NCI-H1694 treated with DMSO at 0.1 percent for 48 hours (cell line): Measurements from ENCODE around the gene PON2.
"Not testable (repeated sequence)": the region's sequence is repeated elsewhere in the genome, so short reads cannot be mapped to it uniquely, and the experiment has no call there.

Source experiments
- DNase-seq: peaks from one replicate; lab custom pipeline; 2025; lab: John Stamatoyannopoulos, UW

Gene PON2

DNA sequence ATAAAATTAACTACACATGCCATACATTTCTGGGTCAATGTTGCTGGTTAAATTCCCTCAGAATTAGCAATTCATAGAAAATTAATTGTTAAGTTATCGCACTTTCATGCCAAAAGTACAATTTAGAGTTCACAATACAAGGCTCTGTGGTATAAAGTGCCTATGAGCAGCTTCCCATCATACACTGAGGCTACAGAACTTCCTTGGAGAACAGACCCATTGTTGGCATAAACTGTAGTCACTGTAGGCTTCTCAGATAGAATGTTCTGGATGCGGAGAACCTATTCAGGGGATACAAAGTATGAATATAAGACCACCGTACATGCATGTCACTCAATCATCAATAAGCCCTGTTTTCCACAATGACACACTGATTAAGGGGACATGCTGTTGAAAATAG is 29.6 kb downstream of the PON2 start:
- DNase-seq = no peak

DNA sequence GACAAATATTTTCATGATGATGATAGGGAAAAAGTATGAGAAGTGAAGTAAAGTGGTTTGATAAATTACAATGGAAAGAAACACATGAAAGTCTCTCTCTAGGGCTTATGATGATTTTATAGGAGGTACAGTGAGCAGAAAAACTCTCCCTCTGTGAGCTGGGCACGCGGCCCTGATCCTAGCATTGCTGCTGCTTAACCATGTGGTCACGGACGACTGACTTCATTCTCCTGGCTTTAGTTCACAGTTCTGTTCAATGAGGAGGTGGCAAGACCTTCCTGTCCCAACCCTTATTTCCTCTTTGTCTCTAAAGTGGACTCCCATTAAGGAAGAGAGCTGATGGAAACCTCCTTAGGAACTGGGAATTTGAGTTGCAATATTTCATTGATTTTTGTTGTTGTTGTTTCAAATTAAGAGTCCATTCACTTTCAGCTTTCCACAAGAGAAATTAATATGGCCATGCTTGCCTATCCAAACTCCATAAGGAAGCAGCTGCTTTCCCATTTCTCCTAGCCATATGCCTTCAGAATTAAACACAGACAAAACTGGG is 30.4 kb downstream of the PON2 start:
- DNase-seq = peak; percentile 17

DNA sequence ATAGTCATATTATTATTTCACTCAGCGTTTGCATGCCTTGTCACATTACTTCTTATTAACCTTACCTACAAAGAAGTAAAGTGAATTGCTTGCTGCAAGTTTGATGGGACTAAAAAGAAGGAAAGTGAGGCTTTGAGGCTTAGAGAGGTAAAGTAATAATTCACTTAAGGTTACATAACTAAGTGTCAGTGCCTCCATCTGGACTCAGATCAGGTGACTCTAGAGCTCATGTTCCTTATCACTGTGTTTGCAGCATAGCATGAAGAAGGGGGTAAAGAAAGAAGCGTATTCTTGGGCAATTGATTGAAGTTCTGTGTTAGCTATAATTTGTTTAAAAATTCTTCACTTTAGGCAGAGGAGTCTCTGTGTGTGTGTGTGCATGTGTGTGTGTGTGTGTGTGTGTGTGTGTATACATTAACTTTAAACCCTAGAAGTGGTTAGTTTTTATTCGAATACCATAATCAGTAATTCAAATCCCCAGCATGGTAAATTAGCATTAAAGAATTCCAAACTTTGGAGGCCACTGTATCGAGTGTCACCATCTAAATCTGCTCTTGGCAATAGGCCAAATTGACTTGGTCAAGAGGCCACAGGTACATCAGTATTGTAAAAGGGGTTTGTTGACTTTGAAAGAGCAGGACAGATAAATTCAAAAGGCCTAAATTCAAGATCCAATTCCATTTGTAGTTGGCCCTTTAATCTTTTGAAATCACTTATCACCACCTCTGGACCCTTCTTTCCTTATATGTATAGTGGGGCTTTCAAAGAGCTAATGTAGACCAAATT is 36.5 kb downstream of the PON2 start:
- no peak for DNase-seq

DNA sequence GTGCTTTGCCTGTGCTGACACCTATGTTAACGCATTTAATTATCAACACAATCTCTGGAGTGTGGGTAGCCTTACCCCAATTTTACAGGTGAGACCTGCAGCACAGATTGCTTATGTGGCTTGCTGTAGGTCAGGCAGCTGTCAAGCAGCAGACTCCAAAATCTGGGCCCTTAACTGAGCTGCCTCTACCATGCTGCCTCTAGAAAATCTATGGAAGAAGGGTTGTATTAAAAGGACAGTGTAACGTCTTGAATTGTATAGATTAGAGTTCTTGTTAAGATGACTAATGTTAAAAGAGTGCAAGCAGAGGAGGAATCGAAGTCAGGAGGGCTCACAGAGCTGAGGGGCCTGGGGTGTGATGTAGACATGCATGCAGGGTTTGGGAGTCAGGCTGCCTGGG is 37.4 kb downstream of the PON2 start:
- DNase-seq = no peak

DNA sequence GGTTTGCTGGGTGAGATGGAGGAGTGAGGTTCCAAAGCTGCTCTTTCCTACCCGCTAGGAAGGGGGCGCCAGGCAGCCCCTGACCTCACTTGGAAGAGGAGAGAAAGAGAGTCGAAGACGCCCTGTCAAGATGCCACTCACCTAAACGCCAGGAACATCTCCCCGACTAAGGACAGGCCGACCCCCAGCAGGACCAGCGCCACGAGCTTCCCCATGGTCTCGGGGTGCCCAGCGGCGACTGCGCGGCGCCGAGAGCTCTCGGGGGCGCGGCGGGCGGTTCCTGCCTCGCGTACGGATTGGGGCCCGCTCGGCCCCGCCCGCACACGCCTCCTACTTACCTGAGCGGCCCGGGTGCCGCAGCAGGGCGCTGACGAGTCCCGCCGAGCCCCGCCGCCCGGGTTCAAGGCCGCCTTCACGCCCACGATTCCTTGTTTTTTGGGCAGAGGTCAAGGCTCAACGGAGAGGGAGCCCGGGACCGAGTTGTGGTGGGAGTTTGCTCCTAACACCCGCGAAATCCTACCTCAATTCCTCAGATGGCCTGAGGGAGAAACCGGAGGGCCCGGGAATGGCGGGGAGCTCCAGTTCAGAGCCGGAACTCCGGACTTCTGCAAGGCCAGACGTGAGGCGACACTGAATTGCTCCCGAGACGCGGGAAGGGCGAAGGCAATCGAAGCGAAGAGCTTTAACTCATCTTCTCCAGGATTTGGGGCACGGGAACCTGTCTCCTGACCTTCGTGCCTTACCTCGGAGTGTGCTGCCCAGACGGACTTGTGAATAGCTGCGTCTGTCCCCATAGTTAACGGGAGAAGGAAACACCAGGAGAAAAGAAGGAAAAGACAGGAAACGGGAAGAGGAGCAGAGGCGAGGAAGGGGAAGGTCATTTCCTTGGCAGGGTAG is 38.4 kb downstream of the PON2 start, which contains the start of gene PON3:
Gene PON3 (minus strand): TSS at position 240 of the 897 bp plus-strand sequence. CDS start 25 bp downstream, at position 215.
- no peak for DNase-seq

DNA sequence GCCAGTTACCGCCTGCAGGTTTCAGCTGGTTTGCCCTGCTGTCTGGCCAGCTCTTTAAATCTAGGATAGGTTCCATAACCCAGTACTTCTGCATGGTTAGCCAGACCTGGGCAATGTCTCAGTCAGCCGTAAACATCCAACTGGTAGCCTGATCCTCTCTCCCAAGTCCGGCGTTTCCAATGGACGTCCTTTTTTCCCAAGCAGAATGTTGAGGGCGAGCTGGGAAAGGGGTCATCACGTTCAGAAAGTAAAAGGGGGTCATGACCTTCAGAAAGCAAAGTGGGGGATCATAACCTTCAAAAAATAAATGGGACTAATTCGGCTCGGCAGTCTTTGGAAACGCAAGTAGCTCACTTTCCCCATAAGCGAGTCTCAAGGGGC is 39.1 kb downstream of the PON2 start:
- no peak for DNase-seq

DNA sequence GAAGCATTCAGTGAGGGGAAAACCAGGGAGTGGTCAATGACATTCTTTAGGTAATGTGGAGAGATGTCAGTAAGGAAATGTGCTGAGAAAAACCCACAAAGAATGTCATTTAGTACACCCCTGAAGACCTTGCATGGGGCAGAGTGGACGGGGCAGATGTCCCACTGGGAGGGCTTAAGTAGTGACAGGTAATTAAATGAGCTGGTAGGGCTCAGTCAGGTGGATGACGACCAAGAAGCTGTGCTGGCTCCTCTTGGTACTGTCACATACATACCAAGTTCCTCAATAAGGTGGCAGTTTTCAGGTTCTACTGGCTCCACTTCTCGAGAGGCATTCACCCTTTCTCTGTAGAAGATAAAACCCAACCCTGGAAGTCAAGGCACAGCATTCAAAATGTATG is 40.5 kb downstream of the PON2 start:
- DNase-seq = no peak

DNA sequence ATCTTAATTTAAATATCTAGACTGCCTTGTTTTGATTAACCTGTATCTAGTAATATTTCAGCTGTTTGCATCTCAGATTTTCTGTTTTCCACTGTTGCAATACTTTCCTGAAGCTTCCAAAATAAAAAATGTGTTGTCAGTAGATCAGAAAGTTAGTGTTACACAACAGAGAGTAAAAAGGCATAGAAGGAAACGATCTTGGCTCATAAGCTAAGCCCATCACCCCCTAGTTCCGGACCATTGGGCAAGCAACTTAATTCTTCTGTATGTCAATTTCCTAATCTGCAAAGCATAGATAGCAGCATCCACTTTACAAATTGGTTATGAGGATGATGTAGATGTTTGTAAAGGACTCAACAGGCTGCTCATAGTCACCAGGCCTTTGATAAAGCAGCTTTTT is 43.1 kb downstream of the PON2 start:
- no peak for DNase-seq

DNA sequence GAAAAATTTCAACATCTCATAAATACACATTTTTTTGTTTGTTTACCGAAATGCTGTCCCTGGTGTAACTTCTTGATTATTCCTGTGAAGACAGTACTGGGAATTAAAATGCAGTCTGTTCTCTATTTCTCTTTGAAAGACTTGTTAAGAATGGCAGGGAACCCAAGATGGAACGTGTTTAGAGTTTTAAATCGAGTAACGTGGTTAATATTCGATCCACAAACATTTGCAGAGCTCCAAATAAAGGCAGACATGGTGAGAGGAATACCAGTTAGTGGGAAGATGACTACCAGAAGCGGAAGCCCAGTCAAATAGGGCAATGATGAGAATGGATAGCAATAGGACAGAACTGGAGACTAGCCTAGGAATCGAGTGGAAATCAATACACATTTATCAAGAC is 45.3 kb downstream of the PON2 start:
- no peak for DNase-seq

DNA sequence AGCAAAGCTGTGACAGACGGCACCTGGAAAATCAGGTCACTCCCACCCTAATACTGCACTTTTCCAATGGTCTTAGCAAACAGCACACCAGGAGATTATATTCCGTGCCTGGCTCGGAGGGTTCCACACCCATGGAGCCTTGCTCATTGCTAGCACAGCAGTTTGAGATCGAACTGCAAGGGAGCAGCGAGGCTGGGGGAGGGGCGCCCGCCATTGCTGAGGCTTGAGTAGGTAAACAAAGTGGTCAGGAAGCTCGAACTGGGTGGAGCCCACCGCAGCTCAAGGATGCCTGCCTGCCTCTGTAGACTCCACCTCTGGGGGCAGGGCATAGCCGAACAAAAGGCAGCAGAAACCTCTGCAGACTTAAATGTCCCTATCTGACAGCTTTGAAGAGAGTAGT is 55.4 kb downstream of the PON2 start:
- not testable (repeated sequence) for DNase-seq

DNA sequence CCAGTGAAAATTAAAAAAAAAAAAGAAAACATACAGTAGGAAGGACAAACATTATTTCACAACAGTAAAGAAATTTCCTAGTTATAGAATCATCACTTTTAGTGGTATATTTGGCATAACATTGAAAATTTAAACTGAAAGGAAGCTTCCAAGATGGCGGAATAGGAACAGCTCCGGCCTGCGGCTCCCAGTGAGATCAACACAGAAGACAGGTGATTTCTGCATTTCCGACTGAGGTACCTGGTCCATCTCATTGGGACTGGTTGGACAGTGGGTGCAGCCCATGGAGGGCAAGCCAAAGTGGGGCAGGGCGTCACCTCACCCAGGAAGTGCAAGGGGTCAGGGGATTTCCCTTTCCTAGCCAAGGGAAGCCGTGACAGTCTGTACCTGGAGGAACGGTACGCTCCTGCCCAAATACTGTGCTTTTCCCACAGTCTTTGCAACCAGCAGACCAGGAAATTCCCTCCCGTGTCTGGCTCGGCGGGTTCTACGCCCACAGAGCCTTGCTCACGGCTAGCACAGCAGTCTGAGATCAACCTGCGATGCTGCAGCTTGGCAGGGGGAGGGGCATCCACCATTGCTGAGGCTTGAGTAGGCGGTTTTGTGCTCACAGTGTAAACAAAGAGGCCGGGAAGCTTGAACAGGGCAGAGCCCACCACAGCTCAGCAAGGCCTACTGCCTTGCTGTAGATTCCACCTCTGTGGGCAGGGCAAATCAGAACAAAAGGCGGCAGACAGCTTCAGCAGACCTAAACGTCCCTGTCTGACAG is 58.0 kb downstream of the PON2 start:
- DNase-seq = no peak

DNA sequence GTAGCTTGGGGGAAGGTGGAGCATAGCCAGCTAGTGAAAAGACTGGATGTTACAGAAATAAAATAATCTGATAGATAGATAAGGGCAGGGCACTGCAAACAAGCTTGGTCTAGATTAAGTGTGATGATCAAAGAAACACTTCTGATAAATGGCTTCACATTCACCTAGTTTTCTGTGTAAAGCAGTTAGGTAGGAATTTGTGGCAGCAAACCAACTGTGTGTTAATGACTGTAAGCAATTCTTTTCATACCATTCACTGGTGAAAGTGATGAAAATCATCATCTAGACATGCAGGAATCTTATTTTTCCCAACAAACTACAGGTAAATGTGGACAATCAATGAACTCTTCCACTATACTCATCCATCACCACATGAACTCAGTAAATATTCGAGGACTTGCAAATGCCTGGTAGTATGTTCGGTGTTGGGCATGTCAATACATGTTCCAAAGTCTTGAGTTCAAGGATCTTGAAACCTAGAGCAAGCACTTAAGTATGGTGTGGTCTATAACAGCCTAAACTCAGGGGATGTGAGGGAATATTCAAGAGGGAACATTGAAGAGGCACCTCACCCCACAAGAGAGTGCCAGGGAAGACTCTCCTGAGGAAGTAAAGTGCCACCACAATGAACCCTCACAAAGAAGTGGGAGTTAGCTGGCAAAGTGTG is 59.1 kb downstream of the PON2 start:
- no peak for DNase-seq

DNA sequence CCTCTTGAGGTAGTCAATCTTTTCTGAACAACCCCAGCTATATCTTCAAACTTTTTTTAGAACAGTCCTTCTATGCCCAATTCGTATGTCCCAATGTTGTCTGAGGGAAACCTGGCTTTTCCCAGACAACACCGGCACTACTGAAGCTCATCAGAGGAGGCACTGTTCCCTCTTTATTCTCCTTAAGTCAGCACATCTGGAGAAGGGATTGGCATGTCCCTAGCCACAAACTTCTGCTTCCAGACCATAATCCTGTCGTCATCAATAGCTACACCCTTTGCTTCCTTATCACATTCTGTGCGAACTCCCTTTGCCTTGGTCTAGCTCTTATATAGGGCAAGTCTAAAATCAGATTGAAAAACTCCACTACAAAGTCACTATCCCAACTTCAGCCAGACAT is 61.5 kb downstream of the PON2 start:
- no peak for DNase-seq

DNA sequence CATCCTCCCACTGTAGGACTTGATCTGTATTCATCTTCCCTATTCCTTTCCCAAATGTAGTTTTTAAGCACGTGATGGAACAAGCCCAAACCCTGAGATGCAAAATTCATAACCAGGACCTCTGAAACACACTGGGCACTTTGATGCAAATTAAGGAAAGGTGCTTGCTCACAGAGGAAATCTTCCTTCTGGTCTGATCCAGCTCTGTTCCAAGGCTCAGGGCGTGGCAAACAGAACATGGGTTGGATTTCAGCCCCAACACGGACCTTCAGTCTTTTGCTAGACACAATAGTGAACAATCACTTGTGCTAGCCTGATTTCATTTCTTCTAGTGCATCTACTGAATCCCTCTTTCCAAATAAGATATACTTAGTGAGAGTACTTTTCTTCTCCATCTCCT is 66.6 kb downstream of the PON2 start:
- DNase-seq = no peak

DNA sequence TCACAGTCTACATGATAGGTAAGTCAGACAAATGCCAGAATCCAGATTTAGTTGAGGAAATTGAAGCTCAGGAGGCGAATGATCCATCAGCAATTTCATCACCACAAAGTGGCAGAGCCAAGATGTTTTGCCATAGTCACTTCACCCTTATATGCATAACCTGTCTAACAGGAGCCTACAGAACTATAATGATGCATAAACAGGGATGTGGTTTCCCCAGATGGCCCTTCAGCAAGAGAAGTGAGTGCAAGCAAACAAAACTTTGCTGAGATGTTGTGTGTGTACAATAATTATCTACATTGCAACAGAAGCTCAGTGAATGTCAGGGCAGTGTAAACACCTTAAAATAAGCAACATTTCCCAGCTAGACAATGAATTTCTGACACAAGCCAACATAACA is 67.2 kb downstream of the PON2 start:
- no peak for DNase-seq

DNA sequence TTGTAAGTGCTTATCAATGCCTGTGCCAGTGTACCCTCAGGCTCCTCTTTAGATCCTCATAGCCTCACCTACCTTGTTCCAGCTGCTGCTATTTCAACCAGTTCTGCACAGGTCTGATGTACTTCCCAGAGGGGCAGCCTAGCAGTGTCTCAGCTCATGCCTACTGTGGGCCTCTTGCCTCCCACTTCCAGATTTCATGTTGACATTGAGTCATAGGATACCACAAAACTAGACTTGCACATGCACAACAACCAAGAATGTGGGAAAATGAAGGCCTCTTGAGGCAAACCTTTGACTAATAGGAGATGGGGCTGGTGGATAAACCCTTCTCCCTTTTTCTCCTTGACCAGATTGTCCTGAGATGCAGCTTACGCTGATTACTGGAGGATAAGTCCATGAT is 69.7 kb downstream of the PON2 start:
- no peak for DNase-seq

DNA sequence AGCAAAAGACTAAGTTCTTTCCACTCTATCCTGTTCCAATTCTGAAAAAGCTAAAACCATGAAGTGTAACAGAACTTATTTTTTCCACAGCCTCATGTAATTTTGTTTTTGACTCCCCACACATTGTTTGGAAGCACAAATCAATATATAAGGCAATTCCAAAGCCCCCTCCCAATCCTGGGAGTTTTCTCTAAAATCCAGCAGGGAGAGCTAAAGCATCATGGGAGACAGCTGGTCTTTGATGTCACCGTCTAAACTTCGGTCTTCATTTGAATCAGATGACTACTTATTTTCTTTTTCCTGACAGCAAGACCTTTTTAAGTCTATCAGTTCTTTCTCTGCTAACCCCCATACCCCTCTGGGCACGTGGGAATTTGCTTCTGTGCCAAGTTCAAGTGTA is 77.2 kb downstream of the PON2 start:
- no peak for DNase-seq
